WTC11 (cell line): Measurements from ENCODE around the gene EDN3. TPM values are rescaled to one million over a fixed set of nuclear protein-coding genes. Genes with fewer than 3 reads are reported as not detected.

Experiments used
- ATAC-seq: fragments of 200-7000 bp; cut with Tn5 transposase; 2 replicates; pipeline ENCODE4 v1.10.0; 2021; ENCODE audit warnings: mild to moderate bottlenecking, moderate library complexity
- CTCF ChIA-PET: fragments of 300-600 bp; sonication (Branson Sonifier 250); formaldehyde crosslinking; loops from one replicate; lab custom pipeline; 2021; ENCODE audit warnings: antibody characterized with exemption; lab: Charles Lee
- POLR2A ChIA-PET: fragments of 350-600 bp; sonication (Branson Sonifier 250); formaldehyde crosslinking; loops from one replicate; lab custom pipeline; 2021; ENCODE audit warnings: antibody characterized with exemption; lab: Charles Lee
- DNase-seq: peaks from one replicate; pipeline ENCODE4 v3.0.0; 2021; ENCODE audit warnings: low spot score
- H3K27ac Mint-ChIP-seq: 2 replicates; pipeline ENCODE4 v1.8.0; 2021; ENCODE audit warnings: mixed read lengths
- H3K27me3 Mint-ChIP-seq: 2 replicates; pipeline ENCODE4 v1.8.0; 2021; ENCODE audit warnings: low read depth, mild to moderate bottlenecking, moderate library complexity, mixed read lengths
- H3K36me3 Mint-ChIP-seq: 2 replicates; pipeline ENCODE4 v1.8.0; 2021; ENCODE audit warnings: mixed read lengths
- H3K4me1 Mint-ChIP-seq: 2 replicates; pipeline ENCODE4 v1.8.0; 2022; ENCODE audit warnings: mixed read lengths
- H3K4me3 Mint-ChIP-seq: 2 replicates; pipeline ENCODE4 v1.8.0; 2021; ENCODE audit warnings: mild to moderate bottlenecking, moderate library complexity, mixed read lengths
- H3K9me3 Mint-ChIP-seq: 2 replicates; pipeline ENCODE4 v1.8.0; 2021; ENCODE audit warnings: mixed read lengths
- FOXJ3 ChIP-seq: sonication (generic); formaldehyde crosslinking; IDR thresholded peaks from 2 replicates; pipeline ENCODE4 v1.9.0; 2021; ENCODE audit warnings: missing genetic modification reagents, mild to moderate bottlenecking, borderline replicate concordance
- FOXK1 ChIP-seq: sonication (generic); formaldehyde crosslinking; IDR thresholded peaks from 2 replicates; pipeline ENCODE4 v1.8.0; 2022; ENCODE audit warnings: mild to moderate bottlenecking, moderate library complexity, missing genetic modification reagents
- GRHL2 ChIP-seq: fragments of 250-450 bp; sonication (Bioruptor Pico); IDR thresholded peaks from 2 replicates; pipeline ENCODE4 v1.8.0; 2022; ENCODE audit warnings: mild to moderate bottlenecking, moderate library complexity; ENCODE audit not compliant: insufficient replicate concordance, severe bottlenecking
- JAZF1 ChIP-seq: fragments of 250-450 bp; sonication (Bioruptor Pico); IDR thresholded peaks from 2 replicates; pipeline ENCODE4 v1.9.0; 2021; ENCODE audit warnings: moderate library complexity, mild to moderate bottlenecking, inconsistent platforms
- JUN ChIP-seq: sonication (generic); formaldehyde crosslinking; IDR thresholded peaks from 2 replicates; pipeline ENCODE4 v1.8.0; 2023; ENCODE audit warnings: mild to moderate bottlenecking, missing genetic modification reagents
- NFATC4 ChIP-seq: fragments of 250-450 bp; sonication (Bioruptor Pico); IDR thresholded peaks from 2 replicates; pipeline ENCODE4 v1.9.0; 2021; ENCODE audit warnings: mild to moderate bottlenecking
- NFE2L1 ChIP-seq: sonication (generic); formaldehyde crosslinking; IDR thresholded peaks from 2 replicates; pipeline ENCODE4 v1.8.1; 2023; ENCODE audit warnings: missing genetic modification reagents
- NR1H2 ChIP-seq: sonication (generic); formaldehyde crosslinking; IDR thresholded peaks from 2 replicates; pipeline ENCODE4 v1.9.0; 2021; ENCODE audit warnings: mild to moderate bottlenecking, moderate library complexity, missing genetic modification reagents
- OVOL2 ChIP-seq: fragments of 250-450 bp; sonication (Bioruptor Pico); IDR thresholded peaks from 2 replicates; pipeline ENCODE4 v1.9.0; 2021; ENCODE audit warnings: mild to moderate bottlenecking, borderline replicate concordance
- TP53 ChIP-seq: sonication (generic); formaldehyde crosslinking; IDR thresholded peaks from 2 replicates; pipeline ENCODE4 v1.8.1; 2023; ENCODE audit warnings: mild to moderate bottlenecking, missing genetic modification reagents
- ZNF138 ChIP-seq: sonication (generic); formaldehyde crosslinking; conservative IDR thresholded peaks from 2 replicates; pipeline ENCODE4 v1.8.1; 2022; ENCODE audit warnings: mild to moderate bottlenecking, moderate library complexity, missing genetic modification reagents
- ZNF423 ChIP-seq: fragments of 250-450 bp; sonication (Bioruptor Pico); IDR thresholded peaks from 2 replicates; pipeline ENCODE4 v2.1.2; 2022; ENCODE audit warnings: mild to moderate bottlenecking, moderate library complexity
- total RNA-seq: library from RNA; stranded (reverse); gene quantifications from 3 replicates; pipeline ENCODE4 v1.2.3, GENCODE V29; 2021
- TF ChIP-seq, protein P1 (sequence below): fragments of 250-450 bp; sonication (Bioruptor Pico); IDR thresholded peaks from 2 replicates; pipeline ENCODE4 v1.8.0; 2021; ENCODE audit warnings: mild to moderate bottlenecking
- TF ChIP-seq, protein P2 (sequence below): sonication (generic); formaldehyde crosslinking; IDR thresholded peaks from 2 replicates; pipeline ENCODE4 v1.8.0; 2022; ENCODE audit warnings: mild to moderate bottlenecking, missing genetic modification reagents
- TF ChIP-seq, protein P3 (sequence below): sonication (generic); formaldehyde crosslinking; IDR thresholded peaks from 2 replicates; pipeline ENCODE4 v1.8.0; 2023; ENCODE audit warnings: missing genetic modification reagents
- TF ChIP-seq, protein P4 (sequence below): sonication (generic); formaldehyde crosslinking; IDR thresholded peaks from 2 replicates; pipeline ENCODE4 v1.8.0; 2022; ENCODE audit warnings: mild to moderate bottlenecking, missing genetic modification reagents
- TF ChIP-seq, protein P5 (sequence below): sonication (generic); formaldehyde crosslinking; IDR thresholded peaks from 2 replicates; pipeline ENCODE4 v1.8.1; 2022; ENCODE audit warnings: mild to moderate bottlenecking, moderate library complexity, missing genetic modification reagents
- TF ChIP-seq, protein P6 (sequence below): sonication (generic); formaldehyde crosslinking; IDR thresholded peaks from 2 replicates; pipeline ENCODE4 v1.8.1; 2023; ENCODE audit warnings: mild to moderate bottlenecking, missing genetic modification reagents
- TF ChIP-seq, protein P7 (sequence below): sonication (generic); formaldehyde crosslinking; IDR thresholded peaks from 2 replicates; pipeline ENCODE4 v1.8.1; 2023; ENCODE audit warnings: mild to moderate bottlenecking, moderate library complexity, missing genetic modification reagents
- TF ChIP-seq, protein P8 (sequence below): fragments of 250-450 bp; sonication (Bioruptor Pico); IDR thresholded peaks from 2 replicates; pipeline ENCODE4 v1.9.0; 2021; ENCODE audit warnings: moderate library complexity, mild to moderate bottlenecking, inconsistent platforms, borderline replicate concordance
- TF ChIP-seq, protein P9 (sequence below): sonication (generic); formaldehyde crosslinking; conservative IDR thresholded peaks from 2 replicates; pipeline ENCODE4 v1.8.1; 2023; ENCODE audit warnings: mild to moderate bottlenecking, low read depth, missing genetic modification reagents, moderate library complexity

The EDN3 gene
- total RNA-seq, 1 experiment from 2014 or later, result 0.13 TPM

DNA sequence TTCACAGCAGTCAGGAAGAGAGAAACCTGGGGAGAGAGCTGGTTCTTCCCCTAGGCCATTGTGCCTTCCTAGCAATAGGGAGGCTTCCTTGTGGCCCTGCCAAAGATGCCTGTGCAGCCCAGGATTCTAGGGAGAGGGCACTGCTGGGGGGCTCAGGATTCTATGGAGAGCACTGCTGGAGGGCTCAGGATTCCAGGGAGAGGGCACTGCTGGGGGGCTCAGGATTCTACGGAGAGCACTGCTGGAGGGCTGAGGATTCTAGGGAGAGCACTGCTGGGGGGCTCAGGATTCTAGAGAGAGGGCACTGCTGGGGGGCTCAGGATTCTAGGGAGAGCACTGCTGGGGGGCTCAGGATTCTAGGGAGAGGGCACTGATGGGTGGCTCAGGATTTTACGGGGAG is 25.8 kb downstream of the EDN3 start:
- TF ChIP-seq, protein P1, sequence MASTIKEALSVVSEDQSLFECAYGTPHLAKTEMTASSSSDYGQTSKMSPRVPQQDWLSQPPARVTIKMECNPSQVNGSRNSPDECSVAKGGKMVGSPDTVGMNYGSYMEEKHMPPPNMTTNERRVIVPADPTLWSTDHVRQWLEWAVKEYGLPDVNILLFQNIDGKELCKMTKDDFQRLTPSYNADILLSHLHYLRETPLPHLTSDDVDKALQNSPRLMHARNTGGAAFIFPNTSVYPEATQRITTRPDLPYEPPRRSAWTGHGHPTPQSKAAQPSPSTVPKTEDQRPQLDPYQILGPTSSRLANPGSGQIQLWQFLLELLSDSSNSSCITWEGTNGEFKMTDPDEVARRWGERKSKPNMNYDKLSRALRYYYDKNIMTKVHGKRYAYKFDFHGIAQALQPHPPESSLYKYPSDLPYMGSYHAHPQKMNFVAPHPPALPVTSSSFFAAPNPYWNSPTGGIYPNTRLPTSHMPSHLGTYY, result no peak
- TF ChIP-seq, protein P2, sequence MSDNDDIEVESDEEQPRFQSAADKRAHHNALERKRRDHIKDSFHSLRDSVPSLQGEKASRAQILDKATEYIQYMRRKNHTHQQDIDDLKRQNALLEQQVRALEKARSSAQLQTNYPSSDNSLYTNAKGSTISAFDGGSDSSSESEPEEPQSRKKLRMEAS (CRISPR knock-in tag), result no peak
- no peak for TF ChIP-seq GRHL2
- no peak for TF ChIP-seq ZNF423 (CRISPR knock-in tag)
- TF ChIP-seq ZNF138 (CRISPR knock-in tag), result no peak
- TF ChIP-seq, protein P3, sequence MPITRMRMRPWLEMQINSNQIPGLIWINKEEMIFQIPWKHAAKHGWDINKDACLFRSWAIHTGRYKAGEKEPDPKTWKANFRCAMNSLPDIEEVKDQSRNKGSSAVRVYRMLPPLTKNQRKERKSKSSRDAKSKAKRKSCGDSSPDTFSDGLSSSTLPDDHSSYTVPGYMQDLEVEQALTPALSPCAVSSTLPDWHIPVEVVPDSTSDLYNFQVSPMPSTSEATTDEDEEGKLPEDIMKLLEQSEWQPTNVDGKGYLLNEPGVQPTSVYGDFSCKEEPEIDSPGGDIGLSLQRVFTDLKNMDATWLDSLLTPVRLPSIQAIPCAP (CRISPR knock-in tag), result no peak
- TF ChIP-seq JAZF1 (CRISPR knock-in tag), result no peak
- TF ChIP-seq, protein P4, sequence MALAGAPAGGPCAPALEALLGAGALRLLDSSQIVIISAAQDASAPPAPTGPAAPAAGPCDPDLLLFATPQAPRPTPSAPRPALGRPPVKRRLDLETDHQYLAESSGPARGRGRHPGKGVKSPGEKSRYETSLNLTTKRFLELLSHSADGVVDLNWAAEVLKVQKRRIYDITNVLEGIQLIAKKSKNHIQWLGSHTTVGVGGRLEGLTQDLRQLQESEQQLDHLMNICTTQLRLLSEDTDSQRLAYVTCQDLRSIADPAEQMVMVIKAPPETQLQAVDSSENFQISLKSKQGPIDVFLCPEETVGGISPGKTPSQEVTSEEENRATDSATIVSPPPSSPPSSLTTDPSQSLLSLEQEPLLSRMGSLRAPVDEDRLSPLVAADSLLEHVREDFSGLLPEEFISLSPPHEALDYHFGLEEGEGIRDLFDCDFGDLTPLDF (CRISPR knock-in tag), result no peak
- TF ChIP-seq, protein P5, sequence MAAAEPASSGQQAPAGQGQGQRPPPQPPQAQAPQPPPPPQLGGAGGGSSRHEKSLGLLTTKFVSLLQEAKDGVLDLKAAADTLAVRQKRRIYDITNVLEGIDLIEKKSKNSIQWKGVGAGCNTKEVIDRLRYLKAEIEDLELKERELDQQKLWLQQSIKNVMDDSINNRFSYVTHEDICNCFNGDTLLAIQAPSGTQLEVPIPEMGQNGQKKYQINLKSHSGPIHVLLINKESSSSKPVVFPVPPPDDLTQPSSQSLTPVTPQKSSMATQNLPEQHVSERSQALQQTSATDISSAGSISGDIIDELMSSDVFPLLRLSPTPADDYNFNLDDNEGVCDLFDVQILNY (CRISPR knock-in tag), result no peak
- TF ChIP-seq, protein P6, sequence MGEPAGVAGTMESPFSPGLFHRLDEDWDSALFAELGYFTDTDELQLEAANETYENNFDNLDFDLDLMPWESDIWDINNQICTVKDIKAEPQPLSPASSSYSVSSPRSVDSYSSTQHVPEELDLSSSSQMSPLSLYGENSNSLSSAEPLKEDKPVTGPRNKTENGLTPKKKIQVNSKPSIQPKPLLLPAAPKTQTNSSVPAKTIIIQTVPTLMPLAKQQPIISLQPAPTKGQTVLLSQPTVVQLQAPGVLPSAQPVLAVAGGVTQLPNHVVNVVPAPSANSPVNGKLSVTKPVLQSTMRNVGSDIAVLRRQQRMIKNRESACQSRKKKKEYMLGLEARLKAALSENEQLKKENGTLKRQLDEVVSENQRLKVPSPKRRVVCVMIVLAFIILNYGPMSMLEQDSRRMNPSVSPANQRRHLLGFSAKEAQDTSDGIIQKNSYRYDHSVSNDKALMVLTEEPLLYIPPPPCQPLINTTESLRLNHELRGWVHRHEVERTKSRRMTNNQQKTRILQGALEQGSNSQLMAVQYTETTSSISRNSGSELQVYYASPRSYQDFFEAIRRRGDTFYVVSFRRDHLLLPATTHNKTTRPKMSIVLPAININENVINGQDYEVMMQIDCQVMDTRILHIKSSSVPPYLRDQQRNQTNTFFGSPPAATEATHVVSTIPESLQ (CRISPR knock-in tag), result no peak
- Mint-ChIP-seq H3K27me3 (peaks cover 9% of the 10 kb centered on the region; the same call in 1 of the 2 replicates), H3K27ac (no peak overlapping the region), H3K4me1 (no peaks in the 10 kb centered on the region), H3K9me3 (no peaks in the 10 kb centered on the region), H3K4me3 (no peak overlapping the region), H3K36me3 (no peaks in the 10 kb centered on the region)
- DNase-seq (no peak), ATAC-seq (no peak)
- CTCF ChIA-PET, result no interaction called here
- POLR2A ChIA-PET, result no interaction called here

DNA sequence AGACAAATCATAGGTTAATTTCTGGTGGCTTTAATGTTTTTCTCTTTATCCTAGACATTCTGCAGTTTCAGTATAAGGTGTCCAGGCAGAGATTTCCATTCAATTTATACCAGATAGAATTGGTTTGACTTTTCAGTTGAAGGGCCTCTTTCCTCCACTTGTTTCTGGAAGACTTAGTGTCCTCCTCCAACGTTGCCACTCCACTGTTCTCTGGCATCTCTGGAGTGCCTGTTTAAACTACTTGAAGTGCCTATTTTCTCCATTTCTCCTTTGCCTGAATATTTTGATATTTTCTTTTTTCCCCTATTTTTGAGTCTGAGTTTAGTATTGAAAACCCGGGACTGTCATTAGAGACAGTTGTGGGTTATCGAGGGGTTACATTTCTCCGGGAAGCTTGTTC is 27.7 kb downstream of the EDN3 start:
- Mint-ChIP-seq H3K9me3 (no peaks in the 10 kb centered on the region), H3K27ac (no peak overlapping the region), H3K36me3 (no peaks in the 10 kb centered on the region), H3K4me3 (no peak overlapping the region), H3K4me1 (no peaks in the 10 kb centered on the region), H3K27me3 (peaks cover 9% of the 10 kb centered on the region; the same call in 1 of the 2 replicates)
- TF ChIP-seq JUN (CRISPR knock-in tag) (no peak), NFATC4 (CRISPR knock-in tag) (no peak), NR1H2 (CRISPR knock-in tag) (no peak), TP53 (no peak), NFE2L1 (no peak), FOXK1 (CRISPR knock-in tag) (no peak), OVOL2 (CRISPR knock-in tag) (no peak), FOXJ3 (CRISPR knock-in tag) (no peak)
- TF ChIP-seq, protein P7, sequence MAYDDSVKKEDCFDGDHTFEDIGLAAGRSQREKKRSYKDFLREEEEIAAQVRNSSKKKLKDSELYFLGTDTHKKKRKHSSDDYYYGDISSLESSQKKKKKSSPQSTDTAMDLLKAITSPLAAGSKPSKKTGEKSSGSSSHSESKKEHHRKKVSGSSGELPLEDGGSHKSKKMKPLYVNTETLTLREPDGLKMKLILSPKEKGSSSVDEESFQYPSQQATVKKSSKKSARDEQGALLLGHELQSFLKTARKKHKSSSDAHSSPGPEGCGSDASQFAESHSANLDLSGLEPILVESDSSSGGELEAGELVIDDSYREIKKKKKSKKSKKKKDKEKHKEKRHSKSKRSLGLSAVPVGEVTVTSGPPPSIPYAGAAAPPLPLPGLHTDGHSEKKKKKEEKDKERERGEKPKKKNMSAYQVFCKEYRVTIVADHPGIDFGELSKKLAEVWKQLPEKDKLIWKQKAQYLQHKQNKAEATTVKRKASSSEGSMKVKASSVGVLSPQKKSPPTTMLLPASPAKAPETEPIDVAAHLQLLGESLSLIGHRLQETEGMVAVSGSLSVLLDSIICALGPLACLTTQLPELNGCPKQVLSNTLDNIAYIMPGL (CRISPR knock-in tag), result no peak
- TF ChIP-seq, protein P8, sequence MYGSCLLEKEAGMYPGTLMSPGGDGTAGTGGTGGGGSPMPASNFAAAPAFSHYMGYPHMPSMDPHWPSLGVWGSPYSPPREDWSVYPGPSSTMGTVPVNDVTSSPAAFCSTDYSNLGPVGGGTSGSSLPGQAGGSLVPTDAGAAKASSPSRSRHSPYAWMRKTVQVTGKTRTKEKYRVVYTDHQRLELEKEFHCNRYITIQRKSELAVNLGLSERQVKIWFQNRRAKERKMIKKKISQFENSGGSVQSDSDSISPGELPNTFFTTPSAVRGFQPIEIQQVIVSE (CRISPR knock-in tag), result no peak
- TF ChIP-seq, protein P9, sequence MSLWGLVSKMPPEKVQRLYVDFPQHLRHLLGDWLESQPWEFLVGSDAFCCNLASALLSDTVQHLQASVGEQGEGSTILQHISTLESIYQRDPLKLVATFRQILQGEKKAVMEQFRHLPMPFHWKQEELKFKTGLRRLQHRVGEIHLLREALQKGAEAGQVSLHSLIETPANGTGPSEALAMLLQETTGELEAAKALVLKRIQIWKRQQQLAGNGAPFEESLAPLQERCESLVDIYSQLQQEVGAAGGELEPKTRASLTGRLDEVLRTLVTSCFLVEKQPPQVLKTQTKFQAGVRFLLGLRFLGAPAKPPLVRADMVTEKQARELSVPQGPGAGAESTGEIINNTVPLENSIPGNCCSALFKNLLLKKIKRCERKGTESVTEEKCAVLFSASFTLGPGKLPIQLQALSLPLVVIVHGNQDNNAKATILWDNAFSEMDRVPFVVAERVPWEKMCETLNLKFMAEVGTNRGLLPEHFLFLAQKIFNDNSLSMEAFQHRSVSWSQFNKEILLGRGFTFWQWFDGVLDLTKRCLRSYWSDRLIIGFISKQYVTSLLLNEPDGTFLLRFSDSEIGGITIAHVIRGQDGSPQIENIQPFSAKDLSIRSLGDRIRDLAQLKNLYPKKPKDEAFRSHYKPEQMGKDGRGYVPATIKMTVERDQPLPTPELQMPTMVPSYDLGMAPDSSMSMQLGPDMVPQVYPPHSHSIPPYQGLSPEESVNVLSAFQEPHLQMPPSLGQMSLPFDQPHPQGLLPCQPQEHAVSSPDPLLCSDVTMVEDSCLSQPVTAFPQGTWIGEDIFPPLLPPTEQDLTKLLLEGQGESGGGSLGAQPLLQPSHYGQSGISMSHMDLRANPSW (CRISPR knock-in tag), result no peak
- ATAC-seq (no peak), DNase-seq (no peak)
- POLR2A ChIA-PET, result no interaction called here
- CTCF ChIA-PET, result no interaction called here
